Measurements from ENCODE around the gene VPS35.

DNA sequence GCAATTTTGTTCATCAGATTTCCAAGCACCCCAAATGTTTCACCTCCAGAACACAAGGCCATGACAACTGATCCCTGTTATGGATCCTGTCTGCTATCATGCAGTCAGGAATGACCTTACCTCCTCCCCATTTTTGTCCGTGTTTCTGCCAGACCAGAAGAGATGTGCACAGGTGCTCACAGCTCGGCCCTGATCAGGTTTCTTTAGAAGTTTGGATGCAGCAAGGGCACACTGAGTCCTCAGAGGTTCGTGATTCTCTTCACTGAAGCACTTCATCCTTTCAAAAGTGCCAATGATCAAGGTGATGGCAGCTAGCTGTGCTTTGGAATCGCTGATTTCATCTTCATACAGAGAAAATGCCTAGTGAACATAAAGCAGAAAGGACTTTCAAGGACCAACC, 26.9 kb downstream of the VPS35 start:
- TF ChIP-seq POLR2A (IDR thresholded peaks at IDR 0.05; ENCODE audit: low read depth, low read length) (no peak), POLR2AphosphoS5 (IDR thresholded peaks at IDR 0.05; ENCODE audit: low read depth, low read length) (no peak), SPI1 (IDR thresholded peaks at IDR 0.05; ENCODE audit: low read depth, low read length) (no peak)
